ENCODE measurements around the gene SLC26A1.

SLC26A1 gene

GRCh38 chr4:993111-994029, at the start of gene SLC26A1:
Gene SLC26A1 (minus strand): TSS chr4:993404. CDS start chr4:991703, 1,701 bp downstream.
- no peak for DNase-seq

GRCh38 chr4:1042352-1043055, 49.3 kb upstream of the SLC26A1 start:
- DNase-seq: no peak

GRCh38 chr4:1041936-1042330, 48.7 kb upstream of the SLC26A1 start:
- DNase-seq: no peak

GRCh38 chr4:1041147-1041935, 48.1 kb upstream of the SLC26A1 start:
- DNase-seq: no peak

GRCh38 chr4:1040344-1041146, 47.3 kb upstream of the SLC26A1 start:
- no peak for DNase-seq

- no peak for DNase-seq
Measured at GRCh38 chr4:1039493-1040343, 46.5 kb upstream of the SLC26A1 start.

GRCh38 chr4:1038948-1039492, 45.8 kb upstream of the SLC26A1 start:
- no peak for DNase-seq

GRCh38 chr4:1036976-1037810, 44.0 kb upstream of the SLC26A1 start:
- no peak for DNase-seq

GRCh38 chr4:1036095-1036494, 42.9 kb upstream of the SLC26A1 start:
- no peak for DNase-seq

- DNase-seq: no peak
Measured at GRCh38 chr4:1035510-1035909, 42.3 kb upstream of the SLC26A1 start.

- no peak for DNase-seq
Measured at GRCh38 chr4:1033840-1034551, 40.8 kb upstream of the SLC26A1 start.

- DNase-seq: no peak
Measured at GRCh38 chr4:1032861-1033260, 39.7 kb upstream of the SLC26A1 start.

GRCh38 chr4:1031956-1032795, 39.0 kb upstream of the SLC26A1 start:
- DNase-seq: no peak

GRCh38 chr4:1031346-1031745, 38.1 kb upstream of the SLC26A1 start:
- no peak for DNase-seq

GRCh38 chr4:1030559-1030958, 37.4 kb upstream of the SLC26A1 start:
- no peak for DNase-seq

GRCh38 chr4:1030031-1030430, 36.8 kb upstream of the SLC26A1 start:
- DNase-seq: no peak

- no peak for DNase-seq
Measured at GRCh38 chr4:1029529-1029928, 36.3 kb upstream of the SLC26A1 start.

- no peak for DNase-seq
Measured at GRCh38 chr4:1028574-1029220, 35.5 kb upstream of the SLC26A1 start.

Data from NCI-H187 (cell line).